GM18499 (cell line): ENCODE measurements around the gene OTUB1.
"Not testable (repeated sequence)": the region's sequence is repeated elsewhere in the genome, so short reads cannot be mapped to it uniquely, and the experiment has no call there.

Source experiments
- ATAC-seq: cut with Tn5 transposase; IDR thresholded peaks from one replicate; pipeline ENCODE4 v1.9.1; 2021; ENCODE audit warnings: moderate number of reproducible peaks; ENCODE audit not compliant: insufficient read depth, unreplicated experiment

The OTUB1 gene

GRCh38 chr11:64039012-64039665, 52.9 kb downstream of the OTUB1 start:
- ATAC-seq = no peak

GRCh38 chr11:64040684-64041322, 54.6 kb downstream of the OTUB1 start:
- ATAC-seq = no peak

- ATAC-seq = no peak
These were observed 55.6 kb downstream of the OTUB1 start for GRCh38 chr11:64041846-64042245.

GRCh38 chr11:64042301-64042700, 56.1 kb downstream of the OTUB1 start:
- no peak for ATAC-seq

- no peak for ATAC-seq
These were observed 57.3 kb downstream of the OTUB1 start for GRCh38 chr11:64043545-64043944.

- ATAC-seq = no peak
These were observed 58.6 kb downstream of the OTUB1 start for GRCh38 chr11:64044730-64045393.

GRCh38 chr11:64045700-64046099, 59.5 kb downstream of the OTUB1 start:
- no peak for ATAC-seq

- ATAC-seq = not testable (repeated sequence)
These were observed 61.1 kb downstream of the OTUB1 start for GRCh38 chr11:64047373-64047772.
